Endodermal cell (in vitro differentiated cells): ENCODE results near the gene FLCN. TPM values are rescaled to one million over a fixed set of nuclear protein-coding genes. Genes with fewer than 3 reads are reported as not detected.

Experiments used
- DNase-seq: peaks from one replicate; pipeline ENCODE4 v3.0.0-alpha.2; 2017
- H3K27ac ChIP-seq: 2 replicates; pipeline ENCODE4 v1.5.1; 2013; ENCODE audit warnings: mild to moderate bottlenecking, low read depth, low read length, moderate library complexity
- H3K27me3 ChIP-seq: 2 replicates; pipeline ENCODE4 v1.6.1; 2013; ENCODE audit warnings: mild to moderate bottlenecking, low read length, moderate library complexity; ENCODE audit not compliant: insufficient read depth, control insufficient read depth, poor library complexity, severe bottlenecking
- H3K36me3 ChIP-seq: 2 replicates; pipeline ENCODE4 v1.7.0; 2013; ENCODE audit warnings: mild to moderate bottlenecking, low read length, moderate library complexity; ENCODE audit not compliant: control insufficient read depth, insufficient read depth
- H3K4me1 ChIP-seq: one replicate; pipeline ENCODE4 v1.7.0; 2013; ENCODE audit warnings: low read length; ENCODE audit not compliant: control insufficient read depth, insufficient read depth
- H3K4me3 ChIP-seq: 2 replicates; pipeline ENCODE4 v1.5.1; 2013; ENCODE audit warnings: mild to moderate bottlenecking, low read length, moderate library complexity
- H3K9ac ChIP-seq: 2 replicates; pipeline ENCODE4 v1.6.1; 2013; ENCODE audit warnings: mild to moderate bottlenecking, low read length, moderate library complexity; ENCODE audit not compliant: poor library complexity, severe bottlenecking; ENCODE audit errors: extremely low read depth
- H3K9me3 ChIP-seq: 2 replicates; pipeline ENCODE4 v1.6.1; 2013; ENCODE audit warnings: mild to moderate bottlenecking, low read length, moderate library complexity; ENCODE audit not compliant: control insufficient read depth
- H3K27ac Mint-ChIP-seq: 2 replicates; pipeline ENCODE4 v1.8.0; 2020; ENCODE audit warnings: mixed read lengths
- H3K27me3 Mint-ChIP-seq: 2 replicates; pipeline ENCODE4 v1.8.0; 2021; ENCODE audit warnings: mild to moderate bottlenecking, mixed read lengths; ENCODE audit not compliant: insufficient read depth
- H3K36me3 Mint-ChIP-seq: 2 replicates; pipeline ENCODE4 v1.8.0; 2020; ENCODE audit warnings: low read depth, mixed read lengths
- H3K4me1 Mint-ChIP-seq: 2 replicates; pipeline ENCODE4 v1.8.0; 2020; ENCODE audit warnings: mixed read lengths
- H3K4me3 Mint-ChIP-seq: 2 replicates; pipeline ENCODE4 v1.8.0; 2020; ENCODE audit warnings: mild to moderate bottlenecking, moderate library complexity, mixed read lengths
- H3K9me3 Mint-ChIP-seq: 2 replicates; pipeline ENCODE4 v1.8.0; 2020; ENCODE audit warnings: mild to moderate bottlenecking, mixed read lengths
- CTCF ChIP-seq: fragments of 200-600 bp; sonication (generic); conservative IDR thresholded peaks from 2 replicates; pipeline ENCODE4 v1.5.0; 2021; ENCODE audit warnings: antibody characterized with exemption, mild to moderate bottlenecking
- WGBS, 2 experiments: methylation state at CpG; one replicate each; pipeline versions ENCODE4 v1.1.5 to v1.1.7; 2013; ENCODE audit warnings: missing lambda C conversion rate in 2 of 2, mixed read lengths in 1 of 2; ENCODE audit not compliant: insufficient coverage in 1 of 2, insufficient read length in 1 of 2; 5-methylcytosine and 5-hydroxymethylcytosine counted together
- total RNA-seq, 2 donors: library from RNA; stranded (reverse); fragmentation: NEBNext Ultra II Directional in 1 of 2; extraction: Animal tissue kit (Norgen Biotek cat#: 25700) in 1 of 2; gene quantifications; 2 replicates in 1 of 2; 3 replicates in 1 of 2; pipeline ENCODE4 v1.2.1, GENCODE V29; 2021

The FLCN gene
- total RNA-seq, 2 donors from 2014 or later, result 41.8 to 47.2 TPM

- no peak overlapping the region for H3K27ac Mint-ChIP-seq
- TF ChIP-seq CTCF, result no peak
- Histone ChIP-seq H3K36me3 (peaks cover 51% of the 10 kb centered on the region), H3K9ac (no peak overlapping the region), H3K4me1 (peaks cover 16% of the 10 kb centered on the region), H3K27me3 (no peaks in the 10 kb centered on the region), H3K27ac (no peak overlapping the region), H3K4me3 (no peak overlapping the region), H3K9me3 (no peaks in the 10 kb centered on the region)
- no peaks in the 10 kb centered on the region for H3K27me3 Mint-ChIP-seq
- 91 to 93% methylated on average over 4 of the region's 4 CpGs for WGBS, 2 experiments
- DNase-seq, result no peak
- peaks cover 30% of the 10 kb centered on the region for H3K4me1 Mint-ChIP-seq
- H3K36me3 Mint-ChIP-seq, result peaks cover 51% of the 10 kb centered on the region
- H3K9me3 Mint-ChIP-seq, result no peaks in the 10 kb centered on the region
- H3K4me3 Mint-ChIP-seq, result no peak overlapping the region
These were observed 53.2 kb downstream of the FLCN start for GRCh38 chr17:17183744-17184143.

- peaks cover 16% of the 10 kb centered on the region for H3K4me1 ChIP-seq
- H3K4me3 Mint-ChIP-seq, result no peak overlapping the region
- no peak for TF ChIP-seq CTCF
- H3K9me3 Mint-ChIP-seq, result no peaks in the 10 kb centered on the region
- no peak overlapping the region for H3K27ac ChIP-seq
- H3K9me3 ChIP-seq, result no peaks in the 10 kb centered on the region
- H3K27ac Mint-ChIP-seq, result no peak overlapping the region
- H3K9ac ChIP-seq, result no peak overlapping the region
- no peak for DNase-seq
- peaks cover 51% of the 10 kb centered on the region for H3K36me3 ChIP-seq
- no peaks in the 10 kb centered on the region for H3K27me3 Mint-ChIP-seq
- peaks cover 48% of the 10 kb centered on the region for H3K36me3 Mint-ChIP-seq
- H3K27me3 ChIP-seq, result no peaks in the 10 kb centered on the region
- 93 to 97% methylated on average over 4 to 6 of the region's 6 CpGs for WGBS, 2 experiments
- H3K4me1 Mint-ChIP-seq, result peaks cover 30% of the 10 kb centered on the region
- no peak overlapping the region for H3K4me3 ChIP-seq
These were observed 54.3 kb downstream of the FLCN start for GRCh38 chr17:17182598-17183136.

- Mint-ChIP-seq H3K36me3 (peaks cover 55% of the 10 kb centered on the region), H3K4me1 (peaks cover 26% of the 10 kb centered on the region), H3K9me3 (no peaks in the 10 kb centered on the region), H3K27me3 (no peaks in the 10 kb centered on the region), H3K27ac (no peak overlapping the region), H3K4me3 (no peak overlapping the region)
- H3K4me3 ChIP-seq, result no peak overlapping the region
- WGBS, 2 experiments, result 83 to 88% methylated on average over 10 to 15 of the region's 15 CpGs
- no peak for DNase-seq
- H3K9me3 ChIP-seq, result no peaks in the 10 kb centered on the region
- TF ChIP-seq CTCF, result no peak
- H3K27me3 ChIP-seq, result no peaks in the 10 kb centered on the region
- H3K9ac ChIP-seq, result no peak overlapping the region
- H3K27ac ChIP-seq, result no peak overlapping the region
- H3K4me1 ChIP-seq, result peaks cover 10% of the 10 kb centered on the region
- peaks cover 59% of the 10 kb centered on the region for H3K36me3 ChIP-seq
These were observed 55.0 kb downstream of the FLCN start for GRCh38 chr17:17181666-17182597.
